Smooth muscle cell (in vitro differentiated cells): ENCODE results near the gene ZNF598. TPM values are rescaled to one million over a fixed set of nuclear protein-coding genes. Genes with fewer than 3 reads are reported as not detected.

Experiments
- DNase-seq: peaks from one replicate; lab custom pipeline; 2025; ENCODE audit not compliant: unreplicated experiment; lab: John Stamatoyannopoulos, UW
- H2AFZ ChIP-seq: fragments of 200-600 bp; sonication (generic); 2 replicates; pipeline ENCODE4 v1.6.0; 2016; ENCODE audit warnings: antibody characterized with exemption, low read depth, mild to moderate bottlenecking
- H3F3A ChIP-seq: fragments of 200-600 bp; sonication (generic); 2 replicates; pipeline ENCODE4 v1.6.0; 2017; ENCODE audit warnings: antibody characterized with exemption, low read depth
- H3K27ac ChIP-seq: fragments of 200-600 bp; sonication (generic); 2 replicates; pipeline ENCODE4 v1.5.1; 2016; ENCODE audit warnings: low read depth, mild to moderate bottlenecking
- H3K27me3 ChIP-seq: fragments of 200-600 bp; sonication (generic); 2 replicates; pipeline ENCODE4 v1.6.1; 2016; ENCODE audit warnings: low read depth, mild to moderate bottlenecking
- H3K36me3 ChIP-seq: fragments of 200-600 bp; sonication (generic); 2 replicates; pipeline ENCODE4 v1.5.1; 2016; ENCODE audit warnings: low read depth
- H3K4me1 ChIP-seq: fragments of 200-600 bp; sonication (generic); 2 replicates; pipeline ENCODE4 v1.5.1; 2016; ENCODE audit warnings: low read depth
- H3K4me2 ChIP-seq: fragments of 200-600 bp; sonication (generic); 2 replicates; pipeline ENCODE4 v1.6.0; 2016; ENCODE audit warnings: mild to moderate bottlenecking
- H3K4me3 ChIP-seq: fragments of 200-600 bp; sonication (generic); 2 replicates; pipeline ENCODE4 v1.5.1; 2016; ENCODE audit warnings: mild to moderate bottlenecking
- H3K79me2 ChIP-seq: fragments of 200-600 bp; sonication (generic); 2 replicates; pipeline ENCODE4 v1.6.0; 2016; ENCODE audit warnings: low read depth, mild to moderate bottlenecking
- H3K9ac ChIP-seq: fragments of 200-600 bp; sonication (generic); 2 replicates; pipeline ENCODE4 v1.6.0; 2016; ENCODE audit warnings: low read depth
- H3K9me3 ChIP-seq: fragments of 200-600 bp; sonication (generic); replicated peaks from 2 replicates; pipeline ENCODE4 v1.5.1; 2016; ENCODE audit warnings: low read depth
- H4K20me1 ChIP-seq: fragments of 200-600 bp; sonication (generic); 2 replicates; pipeline ENCODE4 v1.6.0; 2016; ENCODE audit warnings: low read depth
- WGBS: methylation state at CpG from one replicate; pipeline ENCODE4 v1.1.7; 2016; ENCODE audit warnings: low lambda C conversion rate; 5-methylcytosine and 5-hydroxymethylcytosine counted together
- polyA plus RNA-seq: library from polyadenylated mRNA; unstranded; fragments of >200 nt; fragmentation: Nextera tagmentation; extraction: Ambion mirVana; gene quantifications from 2 replicates; pipeline ENCODE4 v1.2.1, GENCODE V29; 2016
- total RNA-seq: library from RNA; depleted of rRNA; stranded (reverse); fragments of >200 nt; gene quantifications from 2 replicates; pipeline ENCODE4 v1.2.3, GENCODE V29; 2014
- TF ChIP-seq, protein P1 (sequence below): fragments of 200-600 bp; sonication (generic); IDR thresholded peaks from 2 replicates; pipeline ENCODE4 v1.5.1; 2017; ENCODE audit warnings: borderline replicate concordance, mild to moderate bottlenecking, antibody characterized with exemption; ENCODE audit not compliant: insufficient read depth, poor library complexity, severe bottlenecking

The ZNF598 gene
- total and polyA plus RNA-seq, 2 experiments from 2014 or later = 27.2 to 27.9 TPM

- no peaks in the 10 kb centered on the region for H3K9me3 ChIP-seq
- peaks cover 21% of the 10 kb centered on the region for H3K79me2 ChIP-seq
- H3K9ac ChIP-seq = no peak overlapping the region
- no peaks in the 10 kb centered on the region for H3K36me3 ChIP-seq
- H2AFZ ChIP-seq = no peak overlapping the region
- H4K20me1 ChIP-seq = peaks cover 51% of the 10 kb centered on the region
- TF ChIP-seq, protein P1, sequence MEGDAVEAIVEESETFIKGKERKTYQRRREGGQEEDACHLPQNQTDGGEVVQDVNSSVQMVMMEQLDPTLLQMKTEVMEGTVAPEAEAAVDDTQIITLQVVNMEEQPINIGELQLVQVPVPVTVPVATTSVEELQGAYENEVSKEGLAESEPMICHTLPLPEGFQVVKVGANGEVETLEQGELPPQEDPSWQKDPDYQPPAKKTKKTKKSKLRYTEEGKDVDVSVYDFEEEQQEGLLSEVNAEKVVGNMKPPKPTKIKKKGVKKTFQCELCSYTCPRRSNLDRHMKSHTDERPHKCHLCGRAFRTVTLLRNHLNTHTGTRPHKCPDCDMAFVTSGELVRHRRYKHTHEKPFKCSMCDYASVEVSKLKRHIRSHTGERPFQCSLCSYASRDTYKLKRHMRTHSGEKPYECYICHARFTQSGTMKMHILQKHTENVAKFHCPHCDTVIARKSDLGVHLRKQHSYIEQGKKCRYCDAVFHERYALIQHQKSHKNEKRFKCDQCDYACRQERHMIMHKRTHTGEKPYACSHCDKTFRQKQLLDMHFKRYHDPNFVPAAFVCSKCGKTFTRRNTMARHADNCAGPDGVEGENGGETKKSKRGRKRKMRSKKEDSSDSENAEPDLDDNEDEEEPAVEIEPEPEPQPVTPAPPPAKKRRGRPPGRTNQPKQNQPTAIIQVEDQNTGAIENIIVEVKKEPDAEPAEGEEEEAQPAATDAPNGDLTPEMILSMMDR = no peak
- H3K4me1 ChIP-seq = peaks cover 5% of the 10 kb centered on the region
- no peak overlapping the region for H3K27ac ChIP-seq
- peaks cover 25% of the 10 kb centered on the region for H3F3A ChIP-seq
- no peaks in the 10 kb centered on the region for H3K27me3 ChIP-seq
- H3K4me2 ChIP-seq = no peak overlapping the region
- 98% methylated on average over 23 of the region's 28 CpGs for WGBS
- DNase-seq = no peak
- no peak overlapping the region for H3K4me3 ChIP-seq
Measured at GRCh38 chr16:1999866-2000514, 9.6 kb downstream of the ZNF598 start.

DNA sequence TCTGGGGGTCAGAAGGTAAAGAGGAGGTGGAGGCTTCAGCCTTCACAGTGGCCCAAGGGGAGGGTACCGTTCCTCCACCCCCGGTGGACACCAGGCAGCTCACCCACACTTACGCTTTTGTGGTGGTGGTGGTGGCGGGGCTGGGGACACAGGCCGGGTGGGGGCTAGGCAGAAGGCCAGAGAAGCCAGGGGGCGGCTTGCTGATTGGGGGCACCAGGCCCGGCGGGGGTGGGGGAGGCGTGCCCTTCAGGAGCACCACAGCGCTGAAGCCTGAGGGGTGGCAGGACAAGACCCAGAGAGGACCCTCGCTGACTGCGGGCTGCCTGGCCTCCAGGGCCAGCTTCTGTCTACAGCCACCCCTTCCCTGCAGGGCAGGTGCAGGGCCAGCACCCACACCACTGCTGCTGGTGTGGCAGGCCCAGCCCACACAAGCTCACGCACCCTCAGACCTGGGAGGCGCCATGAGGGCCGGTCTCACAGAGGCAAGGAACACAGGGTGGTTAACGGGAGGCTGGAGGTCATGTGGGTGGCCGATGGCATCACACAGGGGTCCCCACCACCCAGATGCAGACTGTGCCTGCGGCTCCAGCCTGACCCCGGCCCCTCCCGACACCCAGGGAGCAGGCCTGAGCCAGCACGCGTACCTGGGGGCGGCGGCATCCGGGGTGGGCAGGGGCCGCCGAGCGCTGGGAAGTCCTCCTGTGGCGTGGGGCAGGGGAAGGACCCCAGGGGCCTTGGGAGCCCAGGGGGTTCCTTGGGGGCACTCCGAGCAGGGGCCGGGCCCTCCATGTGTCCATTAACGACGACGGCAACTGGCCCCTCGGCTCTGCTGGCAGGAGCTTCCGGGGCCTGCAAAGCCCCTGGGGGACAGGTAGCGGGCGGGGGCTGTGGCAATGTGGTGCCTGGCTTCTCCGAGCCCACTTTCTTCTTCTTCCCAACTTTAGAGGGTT lies 10.5 kb downstream of the ZNF598 start:
- Histone ChIP-seq H3K36me3 (no peaks in the 10 kb centered on the region), H3K79me2 (peaks cover 13% of the 10 kb centered on the region), H3F3A (peaks cover 25% of the 10 kb centered on the region), H3K4me1 (peaks cover 2% of the 10 kb centered on the region), H3K4me3 (no peak overlapping the region), H3K9ac (no peak overlapping the region), H3K27me3 (no peaks in the 10 kb centered on the region), H3K9me3 (no peaks in the 10 kb centered on the region), H3K4me2 (no peak overlapping the region), H4K20me1 (peaks cover 42% of the 10 kb centered on the region), H3K27ac (no peak overlapping the region), H2AFZ (no peak overlapping the region)
- no peak for DNase-seq
- WGBS = 98% methylated on average over 27 of the region's 39 CpGs
- TF ChIP-seq, protein P1 = no peak

- Histone ChIP-seq H3K4me1 (no peaks in the 10 kb centered on the region), H3K9me3 (no peaks in the 10 kb centered on the region), H3K27ac (no peak overlapping the region), H4K20me1 (peaks cover 35% of the 10 kb centered on the region), H2AFZ (no peak overlapping the region), H3K79me2 (peaks cover 7% of the 10 kb centered on the region), H3K9ac (no peak overlapping the region), H3F3A (peaks cover 25% of the 10 kb centered on the region), H3K36me3 (no peaks in the 10 kb centered on the region), H3K27me3 (no peaks in the 10 kb centered on the region), H3K4me3 (no peak overlapping the region), H3K4me2 (no peak overlapping the region)
- DNase-seq = no peak
- 94% methylated on average over 25 of the region's 27 CpGs for WGBS
- TF ChIP-seq, protein P1 = no peak
Measured at GRCh38 chr16:1998360-1998835, 11.2 kb downstream of the ZNF598 start.
